ENCODE data around the gene PEX7.
"Not testable (repeated sequence)": the region's sequence is repeated elsewhere in the genome, so short reads cannot be mapped to it uniquely, and the experiment has no call there.

Gene PEX7

DNA sequence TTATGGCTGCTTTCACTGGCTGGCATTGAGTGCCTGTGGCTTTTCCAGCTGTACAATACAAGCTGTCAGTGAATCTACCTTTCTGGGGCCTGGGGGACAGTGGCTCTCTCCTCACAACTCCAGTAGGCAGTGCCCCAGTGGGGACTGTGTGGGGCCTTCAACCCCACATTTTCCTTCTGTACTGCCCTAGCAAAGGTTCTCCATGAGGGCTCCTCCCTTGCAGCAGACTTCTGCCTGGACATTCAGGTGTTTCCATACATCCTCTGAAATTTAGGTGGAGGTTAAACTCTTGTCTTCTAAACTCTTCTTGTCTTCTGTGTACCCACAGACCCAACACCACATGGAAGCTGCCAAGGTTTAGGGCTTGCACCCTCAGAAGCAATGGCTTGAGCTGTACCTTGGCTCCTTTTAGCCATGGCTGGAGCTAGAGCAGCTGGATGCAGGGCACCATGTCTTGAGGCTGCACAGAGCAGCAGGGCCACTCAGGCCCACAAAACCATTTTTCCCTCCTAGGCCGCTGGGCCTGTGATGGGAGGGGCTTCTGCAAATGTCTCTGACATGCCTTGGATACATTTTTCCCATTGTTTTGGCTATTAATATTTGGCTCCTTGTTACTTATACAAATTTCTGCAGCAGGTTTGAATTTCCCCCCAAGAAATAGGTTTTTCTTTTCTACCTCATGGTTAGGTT, 9.6 kb downstream of the PEX7 start:
- TF ChIP-seq, protein P1, sequence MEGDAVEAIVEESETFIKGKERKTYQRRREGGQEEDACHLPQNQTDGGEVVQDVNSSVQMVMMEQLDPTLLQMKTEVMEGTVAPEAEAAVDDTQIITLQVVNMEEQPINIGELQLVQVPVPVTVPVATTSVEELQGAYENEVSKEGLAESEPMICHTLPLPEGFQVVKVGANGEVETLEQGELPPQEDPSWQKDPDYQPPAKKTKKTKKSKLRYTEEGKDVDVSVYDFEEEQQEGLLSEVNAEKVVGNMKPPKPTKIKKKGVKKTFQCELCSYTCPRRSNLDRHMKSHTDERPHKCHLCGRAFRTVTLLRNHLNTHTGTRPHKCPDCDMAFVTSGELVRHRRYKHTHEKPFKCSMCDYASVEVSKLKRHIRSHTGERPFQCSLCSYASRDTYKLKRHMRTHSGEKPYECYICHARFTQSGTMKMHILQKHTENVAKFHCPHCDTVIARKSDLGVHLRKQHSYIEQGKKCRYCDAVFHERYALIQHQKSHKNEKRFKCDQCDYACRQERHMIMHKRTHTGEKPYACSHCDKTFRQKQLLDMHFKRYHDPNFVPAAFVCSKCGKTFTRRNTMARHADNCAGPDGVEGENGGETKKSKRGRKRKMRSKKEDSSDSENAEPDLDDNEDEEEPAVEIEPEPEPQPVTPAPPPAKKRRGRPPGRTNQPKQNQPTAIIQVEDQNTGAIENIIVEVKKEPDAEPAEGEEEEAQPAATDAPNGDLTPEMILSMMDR (IDR thresholded peaks at IDR 0.05; ENCODE audit: low read depth, low read length) = no peak
- in situ Hi-C loops (cut with HindIII; ENCODE audit: low sequenced_read_pairs) = no loop called here
- H3K4me3 ChIP-seq (ENCODE audit: low read depth, low read length) = no peak overlapping the region
- DNase-seq (ENCODE audit: low read depth, low spot score) = no peak

- TF ChIP-seq, protein P1 (IDR thresholded peaks at IDR 0.05; ENCODE audit: low read depth, low read length) = no peak
- no peak overlapping the region for H3K4me3 ChIP-seq (ENCODE audit: low read depth, low read length)
- no peak for DNase-seq (ENCODE audit: low read depth, low spot score)
- in situ Hi-C loops (cut with HindIII; ENCODE audit: low sequenced_read_pairs) = no loop called here
Measured at GRCh38 chr6:136840276-136841001, 18.0 kb downstream of the PEX7 start.

GRCh38 chr6:136843210-136843609, 20.8 kb downstream of the PEX7 start:
- no peak overlapping the region for H3K4me3 ChIP-seq (ENCODE audit: low read depth, low read length)
- DNase-seq (ENCODE audit: low read depth, low spot score) = no peak
- TF ChIP-seq, protein P1 (IDR thresholded peaks at IDR 0.05; ENCODE audit: low read depth, low read length) = no peak
- in situ Hi-C loops (cut with HindIII; ENCODE audit: low sequenced_read_pairs) = no loop called here

- DNase-seq (ENCODE audit: low read depth, low spot score) = peak; percentile 60
- H3K4me3 ChIP-seq (ENCODE audit: low read depth, low read length) = no peak overlapping the region
- in situ Hi-C loops (cut with HindIII; ENCODE audit: low sequenced_read_pairs) = no loop called here
- TF ChIP-seq, protein P1 (IDR thresholded peaks at IDR 0.05; ENCODE audit: low read depth, low read length) = peak; percentile 79
Measured at GRCh38 chr6:136846046-136846445, 23.7 kb downstream of the PEX7 start.

GRCh38 chr6:136846477-136846876, 24.1 kb downstream of the PEX7 start:
- H3K4me3 ChIP-seq (ENCODE audit: low read depth, low read length); DNase-seq (ENCODE audit: low read depth, low spot score); in situ Hi-C loops (cut with HindIII; ENCODE audit: low sequenced_read_pairs): not testable (repeated sequence)

GRCh38 chr6:136849979-136850563, 27.7 kb downstream of the PEX7 start:
- in situ Hi-C loops (cut with HindIII; ENCODE audit: low sequenced_read_pairs); H3K4me3 ChIP-seq (ENCODE audit: low read depth, low read length); DNase-seq (ENCODE audit: low read depth, low spot score): not testable (repeated sequence)

GRCh38 chr6:136859430-136859829, 37.0 kb downstream of the PEX7 start:
- in situ Hi-C loops (cut with HindIII; ENCODE audit: low sequenced_read_pairs) = no loop called here
- TF ChIP-seq, protein P1 (IDR thresholded peaks at IDR 0.05; ENCODE audit: low read depth, low read length) = no peak
- H3K4me3 ChIP-seq (ENCODE audit: low read depth, low read length) = no peak overlapping the region
- DNase-seq (ENCODE audit: low read depth, low spot score) = no peak
